HepG2 (cell line): Measurements from ENCODE around the gene OR4D9.

Source experiments
- CBX2 ChIP-seq, 2 experiments: fragments of 200-600 bp in 1 of 2; sonication (generic); formaldehyde crosslinking in 1 of 2; IDR thresholded peaks; 2 replicates each; pipeline versions ENCODE4 v1.7.0 to v1.8.1; 2018 to 2022; ENCODE audit warnings: low read depth in 2 of 2, low read length in 1 of 2, mild to moderate bottlenecking in 1 of 2, missing genetic modification reagents in 1 of 2
- CTCF ChIP-seq: sonication (generic); formaldehyde crosslinking; IDR thresholded peaks from 2 replicates; pipeline ENCODE4 v1.5.0; 2020; ENCODE audit warnings: mild to moderate bottlenecking, missing genetic modification reagents, moderate library complexity
- HOXA7 ChIP-seq: sonication (generic); formaldehyde crosslinking; IDR thresholded peaks from 2 replicates; pipeline ENCODE4 v1.8.1; 2022; ENCODE audit warnings: mild to moderate bottlenecking, missing genetic modification reagents, moderate library complexity
- IRF9 ChIP-seq: sonication (generic); formaldehyde crosslinking; IDR thresholded peaks from 2 replicates; pipeline ENCODE4 v1.8.0; 2022; ENCODE audit warnings: missing genetic modification reagents, mild to moderate bottlenecking, borderline replicate concordance
- MTA3 ChIP-seq: sonication (generic); formaldehyde crosslinking; IDR thresholded peaks from 2 replicates; pipeline ENCODE4 v1.4.0; 2020; ENCODE audit warnings: missing genetic modification reagents
- POLR2AphosphoS2 ChIP-seq: IDR thresholded peaks from 2 replicates; pipeline ENCODE4 v1.6.1; 2011; ENCODE audit warnings: low read depth, low read length, improper control_type of control experiment
- ZFP37 ChIP-seq: sonication (generic); formaldehyde crosslinking; IDR thresholded peaks from 2 replicates; pipeline ENCODE4 v1.4.0; 2020; ENCODE audit warnings: missing genetic modification reagents, borderline replicate concordance
- ZNF430 ChIP-seq: sonication (generic); formaldehyde crosslinking; IDR thresholded peaks from 2 replicates; pipeline ENCODE4 v1.9.0; 2021; ENCODE audit warnings: mild to moderate bottlenecking, missing genetic modification reagents
- ZSCAN5A ChIP-seq: sonication (generic); formaldehyde crosslinking; IDR thresholded peaks from 2 replicates; pipeline ENCODE4 v1.8.0; 2022; ENCODE audit warnings: mild to moderate bottlenecking, missing genetic modification reagents, borderline replicate concordance

GRCh38 chr11:59559886-59560285, 48.5 kb downstream of the OR4D9 start:
- TF ChIP-seq CBX2 (IDR thresholded peaks at IDR 0.05; ENCODE audit: low read depth, low read length) (no peak), CBX2 (CRISPR knock-in tag; IDR thresholded peaks at IDR 0.05; ENCODE audit: low read depth) (no peak), ZNF430 (CRISPR knock-in tag) (no peak), ZSCAN5A (no peak), MTA3 (no peak), CTCF (CRISPR knock-in tag) (no peak), HOXA7 (CRISPR knock-in tag) (no peak), POLR2AphosphoS2 (no peak), ZFP37 (no peak), IRF9 (CRISPR knock-in tag) (no peak)
